ENCODE results near the gene IPO11. TPM values are rescaled to one million over a fixed set of nuclear protein-coding genes. Genes with fewer than 3 reads are reported as not detected.
"Not testable (repeated sequence)": the region's sequence is repeated elsewhere in the genome, so short reads cannot be mapped to it uniquely, and the experiment has no call there.

Gene IPO11
- total RNA-seq, 4 donors from 2014 or later, result 20.8 to 48.2 (median 23.6) TPM

DNA sequence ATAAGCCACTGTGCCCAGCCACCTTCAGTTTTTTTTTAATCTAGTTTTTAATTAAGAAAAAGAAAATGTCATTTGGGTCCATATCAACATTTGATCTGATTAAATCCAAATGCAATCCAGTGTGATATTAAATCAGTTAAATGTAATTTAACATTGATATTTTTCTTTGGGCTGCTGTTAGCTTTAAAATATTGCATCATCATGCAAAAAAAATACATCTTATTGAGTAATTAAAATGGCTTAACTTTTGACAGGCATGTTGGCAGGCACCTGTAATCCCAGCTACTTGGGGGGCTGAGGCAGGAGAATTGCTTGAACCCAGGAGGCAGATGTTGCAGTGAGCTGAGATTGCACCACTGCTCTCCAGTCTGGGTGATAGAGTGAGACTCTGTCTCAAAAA lies 143.4 kb downstream of the IPO11 start:
- no peak for TF ChIP-seq CTCF (IDR thresholded peaks at IDR 0.05)
- no peak for ATAC-seq (ENCODE audit: low FRiP score)
- no peak for DNase-seq (ENCODE audit: low spot score)

DNA sequence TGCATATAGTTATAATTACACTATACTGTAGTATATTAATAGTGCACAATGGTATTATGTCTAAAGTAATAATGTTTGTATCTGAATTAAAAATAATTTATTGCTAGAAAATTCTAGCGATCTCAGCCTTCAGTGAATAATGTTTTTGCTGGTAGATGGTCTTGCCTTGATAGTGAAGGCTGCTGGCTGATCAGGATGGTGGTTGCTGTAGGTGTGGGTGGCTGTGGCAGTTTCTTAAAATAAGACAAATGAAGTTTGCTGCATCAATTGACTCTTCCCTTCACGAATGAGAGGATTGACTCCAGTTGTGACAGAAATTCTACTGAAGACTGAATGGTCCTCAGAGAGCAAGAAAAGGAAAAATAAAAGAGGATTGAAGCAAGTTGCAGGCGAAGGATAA lies 146.4 kb downstream of the IPO11 start:
- no peak for TF ChIP-seq CTCF (IDR thresholded peaks at IDR 0.05)
- DNase-seq (ENCODE audit: low spot score) (no peak), ATAC-seq (ENCODE audit: low FRiP score) (no peak)

DNA sequence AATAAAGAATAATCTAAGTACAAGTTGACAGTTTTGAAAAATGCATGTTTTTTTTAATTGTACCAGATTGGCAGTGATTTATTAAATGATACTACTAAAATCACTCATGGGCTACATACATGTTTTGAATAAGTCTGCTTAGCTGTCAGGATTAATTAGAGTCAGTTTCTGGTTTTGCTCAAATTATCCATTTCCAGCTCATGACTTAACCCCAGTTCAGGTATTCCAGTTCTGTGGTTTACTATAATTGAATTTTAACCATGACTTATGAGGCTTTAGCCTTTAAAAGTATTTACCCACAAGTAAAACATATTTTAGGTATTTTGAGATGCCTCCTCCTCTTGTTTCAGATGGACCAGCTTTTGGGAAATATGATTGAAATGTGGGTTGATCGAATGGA lies 148.2 kb downstream of the IPO11 start:
- TF ChIP-seq CTCF (IDR thresholded peaks at IDR 0.05), result no peak
- ATAC-seq (ENCODE audit: low FRiP score), result no peak
- DNase-seq (ENCODE audit: low spot score), result no peak

GRCh38 chr5:62561896-62562295 lies 149.3 kb downstream of the IPO11 start:
- TF ChIP-seq CTCF (IDR thresholded peaks at IDR 0.05), result no peak
- ATAC-seq (ENCODE audit: low FRiP score) (no peak), DNase-seq (ENCODE audit: low spot score) (no peak)

GRCh38 chr5:62562867-62563266 lies 150.3 kb downstream of the IPO11 start:
- no peak for TF ChIP-seq CTCF (IDR thresholded peaks at IDR 0.05)
- ATAC-seq (ENCODE audit: low FRiP score) (no peak), DNase-seq (ENCODE audit: low spot score) (no peak)

DNA sequence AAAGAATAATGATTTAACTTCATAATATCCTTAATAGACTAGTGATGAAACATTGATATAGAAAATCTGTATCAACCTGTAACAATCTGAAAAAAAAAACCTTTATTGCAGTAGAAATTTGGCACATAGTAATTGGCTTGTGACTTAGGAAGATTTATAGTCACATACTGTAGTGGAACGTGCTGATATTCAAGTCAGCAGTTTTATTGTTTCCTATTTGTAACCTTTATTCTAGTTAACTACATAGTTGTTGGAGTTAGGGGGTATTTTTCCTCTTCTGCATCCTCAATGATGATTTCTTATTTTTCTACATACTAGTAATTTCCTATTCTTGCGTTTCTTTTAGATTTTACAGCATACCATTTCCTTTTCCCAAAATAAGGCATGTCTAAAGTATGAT lies 151.5 kb downstream of the IPO11 start:
- TF ChIP-seq CTCF (IDR thresholded peaks at IDR 0.05), result no peak
- no peak for ATAC-seq (ENCODE audit: low FRiP score)
- no peak for DNase-seq (ENCODE audit: low spot score)

DNA sequence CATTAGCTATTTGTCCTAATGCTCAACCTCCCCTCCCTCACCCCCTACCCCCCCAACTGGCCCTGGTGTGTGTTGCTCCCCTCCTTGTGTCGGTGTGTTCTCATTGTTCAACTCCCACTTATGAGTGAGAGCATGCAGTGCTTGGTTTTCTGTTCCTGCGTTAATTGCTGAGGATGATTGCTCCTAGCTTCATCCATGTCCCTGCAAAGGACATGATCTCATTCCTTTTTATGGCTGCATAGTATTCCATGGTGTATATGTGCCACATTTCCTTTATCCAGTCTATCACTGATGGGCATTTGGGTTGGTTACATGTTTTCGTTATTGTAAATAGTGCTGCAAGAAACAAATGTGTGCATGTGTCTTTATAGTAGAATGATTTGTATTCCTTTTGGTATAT lies 153.2 kb downstream of the IPO11 start:
- not testable (repeated sequence) for ATAC-seq (ENCODE audit: low FRiP score); DNase-seq (ENCODE audit: low spot score)

DNA sequence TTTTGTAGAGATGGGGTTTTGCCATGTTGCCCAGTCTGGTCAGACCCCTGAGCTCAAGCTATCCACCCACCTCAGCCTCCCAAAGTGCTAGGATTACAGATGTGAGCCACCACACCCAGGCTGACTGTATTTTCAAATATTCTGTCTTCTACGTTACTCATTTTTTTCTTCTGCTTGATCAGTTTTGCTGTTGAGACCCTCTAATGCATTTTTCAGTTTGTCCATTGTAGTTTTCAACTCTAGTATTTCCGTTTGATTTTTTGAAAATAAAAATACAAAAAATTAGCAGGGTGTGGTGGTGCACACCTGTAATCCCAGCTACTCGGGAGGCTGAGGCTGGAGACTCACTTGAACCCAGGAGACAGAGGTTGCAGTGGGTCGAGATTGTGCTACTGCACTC lies 155.6 kb downstream of the IPO11 start:
- TF ChIP-seq CTCF (IDR thresholded peaks at IDR 0.05), result no peak
- DNase-seq (ENCODE audit: low spot score) (no peak), ATAC-seq (ENCODE audit: low FRiP score) (no peak)
